Loucy (cell line): ENCODE measurements around the gene TOX3.

Experiments
- H2AFZ ChIP-seq: fragments of 200-600 bp; sonication (generic); 2 replicates; pipeline ENCODE4 v1.6.0; 2016; ENCODE audit warnings: antibody characterized with exemption, mild to moderate bottlenecking, low read length, moderate library complexity
- H3F3A ChIP-seq: fragments of 200-600 bp; 2 replicates; pipeline ENCODE4 v1.6.0; 2016; ENCODE audit warnings: antibody characterized with exemption, low read depth, mild to moderate bottlenecking
- H3K27me3 ChIP-seq: fragments of 200-600 bp; sonication (generic); 2 replicates; pipeline ENCODE4 v1.6.1; 2014; ENCODE audit warnings: low read length, mild to moderate bottlenecking; ENCODE audit not compliant: insufficient read depth, poor library complexity, severe bottlenecking
- H3K36me3 ChIP-seq: fragments of 200-600 bp; sonication (generic); 2 replicates; pipeline ENCODE4 v1.6.1; 2016; ENCODE audit warnings: low read length; ENCODE audit not compliant: insufficient read depth
- H3K4me1 ChIP-seq: fragments of 200-600 bp; sonication (generic); 2 replicates; pipeline ENCODE4 v1.5.1; 2014; ENCODE audit warnings: low read length, mild to moderate bottlenecking; ENCODE audit not compliant: insufficient read depth, poor library complexity, severe bottlenecking
- H3K4me2 ChIP-seq: fragments of 200-600 bp; sonication (generic); 2 replicates; pipeline ENCODE4 v1.6.0; 2014; ENCODE audit warnings: antibody characterized with exemption, low read length, low read depth, mild to moderate bottlenecking; ENCODE audit not compliant: poor library complexity, severe bottlenecking
- H3K4me3 ChIP-seq: fragments of 200-600 bp; sonication (generic); 2 replicates; pipeline ENCODE4 v1.5.1; 2014; ENCODE audit warnings: low read length, mild to moderate bottlenecking, mixed read lengths; ENCODE audit not compliant: poor library complexity, severe bottlenecking
- H3K79me2 ChIP-seq: fragments of 200-600 bp; sonication (generic); 2 replicates; pipeline ENCODE4 v1.6.1; 2014; ENCODE audit warnings: low read length; ENCODE audit not compliant: insufficient read depth
- H3K9ac ChIP-seq: fragments of 200-600 bp; sonication (generic); 2 replicates; pipeline ENCODE4 v1.6.0; 2014; ENCODE audit warnings: mild to moderate bottlenecking, low read depth, low read length, moderate library complexity; ENCODE audit not compliant: poor library complexity, severe bottlenecking
- H3K9me2 ChIP-seq: fragments of 200-600 bp; sonication (generic); replicated peaks from 2 replicates; pipeline ENCODE4 v1.6.1; 2016; ENCODE audit warnings: low read depth, low read length, mixed read lengths
- H3K9me3 ChIP-seq: fragments of 200-600 bp; sonication (generic); 2 replicates; pipeline ENCODE4 v1.6.1; 2014; ENCODE audit warnings: mild to moderate bottlenecking, antibody characterized with exemption, low read length, low read depth; ENCODE audit not compliant: insufficient read depth
- H4K20me1 ChIP-seq: fragments of 200-600 bp; sonication (generic); 2 replicates; pipeline ENCODE4 v1.6.0; 2014; ENCODE audit warnings: antibody characterized with exemption, low read length, mild to moderate bottlenecking; ENCODE audit not compliant: insufficient read depth, poor library complexity, severe bottlenecking
- CTCF ChIP-seq: fragments of 200-600 bp; sonication (generic); conservative IDR thresholded peaks from 2 replicates; pipeline ENCODE4 v1.5.1; 2014; ENCODE audit warnings: mild to moderate bottlenecking, antibody characterized with exemption, low read length
- EZH2phosphoT487 ChIP-seq: fragments of 200-600 bp; IDR thresholded peaks from 2 replicates; pipeline ENCODE4 v1.6.1; 2018; ENCODE audit warnings: antibody characterized with exemption, mild to moderate bottlenecking, moderate library complexity, borderline replicate concordance

The TOX3 gene

GRCh38 chr16:52416888-52417287 lies 130.1 kb downstream of the TOX3 start:
- Histone ChIP-seq H2AFZ (no peak overlapping the region), H3K36me3 (no peaks in the 10 kb centered on the region), H3K9ac (no peak overlapping the region), H4K20me1 (no peaks in the 10 kb centered on the region), H3K4me2 (no peak overlapping the region), H3K4me1 (no peaks in the 10 kb centered on the region), H3F3A (no peaks in the 10 kb centered on the region), H3K9me2 (no peaks in the 10 kb centered on the region), H3K9me3 (no peaks in the 10 kb centered on the region), H3K79me2 (no peaks in the 10 kb centered on the region), H3K4me3 (no peak overlapping the region), H3K27me3 (no peaks in the 10 kb centered on the region)
- TF ChIP-seq CTCF = no peak
- no peak for TF ChIP-seq EZH2phosphoT487

- TF ChIP-seq EZH2phosphoT487 (no peak), CTCF (no peak)
- no peaks in the 10 kb centered on the region for H3K9me3 ChIP-seq
- no peaks in the 10 kb centered on the region for H4K20me1 ChIP-seq
- no peaks in the 10 kb centered on the region for H3K36me3 ChIP-seq
- no peaks in the 10 kb centered on the region for H3K27me3 ChIP-seq
- no peaks in the 10 kb centered on the region for H3K4me1 ChIP-seq
- H2AFZ ChIP-seq = no peak overlapping the region
- H3K4me2 ChIP-seq = no peak overlapping the region
- no peaks in the 10 kb centered on the region for H3K79me2 ChIP-seq
- no peak overlapping the region for H3K4me3 ChIP-seq
- no peaks in the 10 kb centered on the region for H3F3A ChIP-seq
- H3K9me2 ChIP-seq = no peaks in the 10 kb centered on the region
- H3K9ac ChIP-seq = no peak overlapping the region
Measured at GRCh38 chr16:52411011-52411410, 135.9 kb downstream of the TOX3 start.

DNA sequence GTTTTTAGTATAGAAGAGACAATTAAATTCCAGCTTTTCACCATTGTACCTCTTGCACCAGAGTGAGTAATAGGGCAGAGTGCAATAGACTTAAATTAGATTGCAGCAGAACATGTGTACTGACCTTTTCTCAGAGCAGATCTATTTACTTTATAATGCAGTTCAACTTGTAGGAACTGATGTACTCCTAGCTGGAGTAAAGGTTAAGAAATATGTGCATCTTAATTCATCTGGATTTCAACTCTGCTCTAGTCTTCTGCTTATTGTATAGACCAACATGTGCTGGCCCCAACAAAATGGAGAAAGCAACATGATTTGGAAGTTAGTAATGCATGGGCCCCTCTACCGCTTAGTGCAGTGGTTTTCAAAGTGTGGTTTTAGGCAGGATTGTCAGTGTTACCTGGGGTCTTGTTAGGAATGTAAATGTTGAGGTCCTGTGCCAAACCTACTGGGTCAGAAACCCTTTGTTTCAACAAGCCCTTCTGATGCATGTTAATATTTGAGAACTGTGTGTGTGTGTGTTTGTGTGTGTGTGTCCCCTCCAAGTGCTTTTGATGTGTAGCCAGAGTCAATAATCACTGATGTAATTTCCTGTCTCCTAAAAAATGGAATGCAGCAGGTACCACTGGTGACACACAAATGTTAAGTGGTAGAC lies 138.6 kb downstream of the TOX3 start:
- Histone ChIP-seq H3K36me3 (no peaks in the 10 kb centered on the region), H3K4me1 (no peaks in the 10 kb centered on the region), H3K4me2 (no peak overlapping the region), H3K9ac (no peak overlapping the region), H3K27me3 (no peaks in the 10 kb centered on the region), H3K9me2 (no peaks in the 10 kb centered on the region), H3K4me3 (no peak overlapping the region), H3K79me2 (no peaks in the 10 kb centered on the region), H2AFZ (no peak overlapping the region), H3K9me3 (no peaks in the 10 kb centered on the region), H3F3A (no peaks in the 10 kb centered on the region), H4K20me1 (no peaks in the 10 kb centered on the region)
- no peak for TF ChIP-seq EZH2phosphoT487
- TF ChIP-seq CTCF = no peak
